DOHH2 (cell line): ENCODE data around the gene PNLIPRP1.

Experiments used
- H3F3A ChIP-seq: fragments of 200-600 bp; sonication (generic), shearing (Covaris generic); 2 replicates; pipeline ENCODE4 v1.6.0; 2016; ENCODE audit warnings: antibody characterized with exemption, mild to moderate bottlenecking; ENCODE audit not compliant: control insufficient read depth, insufficient read depth
- H3K27ac ChIP-seq: fragments of 200-600 bp; sonication (generic); 2 replicates; pipeline ENCODE4 v1.5.1; 2014; ENCODE audit warnings: low read depth, mild to moderate bottlenecking, low read length, moderate library complexity
- H3K27me3 ChIP-seq: fragments of 200-600 bp; sonication (generic); 2 replicates; pipeline ENCODE4 v1.6.1; 2014; ENCODE audit warnings: mild to moderate bottlenecking, low read length, mixed read lengths; ENCODE audit not compliant: control insufficient read depth
- H3K36me3 ChIP-seq: fragments of 200-600 bp; sonication (generic); 2 replicates; pipeline ENCODE4 v1.6.1; 2014; ENCODE audit warnings: mild to moderate bottlenecking, low read length, moderate library complexity, mixed read lengths; ENCODE audit not compliant: control insufficient read depth
- H3K4me1 ChIP-seq: fragments of 200-600 bp; sonication (generic); 2 replicates; pipeline ENCODE4 v1.6.1; 2014; ENCODE audit warnings: mild to moderate bottlenecking, low read length, mixed read lengths; ENCODE audit not compliant: control insufficient read depth
- H3K4me2 ChIP-seq: fragments of 200-600 bp; sonication (generic); 2 replicates; pipeline ENCODE4 v1.6.0; 2014; ENCODE audit warnings: mild to moderate bottlenecking, low read length, moderate library complexity
- H3K4me3 ChIP-seq: fragments of 200-600 bp; sonication (generic); 2 replicates; pipeline ENCODE4 v1.5.1; 2014; ENCODE audit warnings: mild to moderate bottlenecking, low read length, mixed read lengths
- H3K79me2 ChIP-seq: fragments of 200-600 bp; sonication (generic); 2 replicates; pipeline ENCODE4 v1.6.1; 2014; ENCODE audit warnings: mild to moderate bottlenecking, low read length, mixed read lengths; ENCODE audit not compliant: control insufficient read depth
- H3K9me2 ChIP-seq: fragments of 200-600 bp; sonication (generic); replicated peaks from 2 replicates; pipeline ENCODE4 v1.6.1; 2014; ENCODE audit warnings: mild to moderate bottlenecking, low read length, mixed read lengths; ENCODE audit not compliant: control insufficient read depth
- H3K9me3 ChIP-seq: fragments of 200-600 bp; sonication (generic); 2 replicates; pipeline ENCODE4 v1.6.1; 2014; ENCODE audit warnings: antibody characterized with exemption, low read length, mixed read lengths; ENCODE audit not compliant: control insufficient read depth, insufficient read depth
- H4K20me1 ChIP-seq: fragments of 200-600 bp; sonication (generic); 2 replicates; pipeline ENCODE4 v1.6.0; 2014; ENCODE audit warnings: low read depth, mild to moderate bottlenecking, antibody characterized with exemption, low read length, moderate library complexity; ENCODE audit not compliant: control insufficient read depth, insufficient read depth
- EZH2phosphoT487 ChIP-seq: fragments of 200-600 bp; sonication (generic); IDR thresholded peaks from 2 replicates; pipeline ENCODE4 v1.6.1; 2017; ENCODE audit warnings: borderline replicate concordance, mild to moderate bottlenecking, antibody characterized with exemption, low read length, moderate library complexity, mixed read lengths
- TF ChIP-seq, protein P1 (sequence below): fragments of 200-600 bp; sonication (generic); IDR thresholded peaks from one replicate; pipeline ENCODE4 v1.5.1; 2014; ENCODE audit warnings: antibody characterized with exemption, mild to moderate bottlenecking, low read depth, low read length; ENCODE audit not compliant: poor library complexity, severe bottlenecking

The PNLIPRP1 gene

GRCh38 chr10:116620423-116621400 is 30.0 kb downstream of the PNLIPRP1 start, which contains the start of gene PNLIPRP2:
TSS of gene PNLIPRP2 (plus strand) at chr10:116620953.
- Histone ChIP-seq H3K9me3 (no peaks in the 10 kb centered on the region), H3K4me1 (no peaks in the 10 kb centered on the region), H3F3A (no peaks in the 10 kb centered on the region), H3K4me2 (no peak within 1 kb of the TSS), H3K4me3 (no peak within 1 kb of the TSS), H3K9me2 (no peaks in the 10 kb centered on the region), H4K20me1 (no peaks in the 10 kb centered on the region), H3K36me3 (no peaks in the 10 kb centered on the region), H3K27ac (no peak within 1 kb of the TSS), H3K79me2 (no peaks in the 10 kb centered on the region), H3K27me3 (no peaks in the 10 kb centered on the region)
- no peak for TF ChIP-seq EZH2phosphoT487
- TF ChIP-seq, protein P1, sequence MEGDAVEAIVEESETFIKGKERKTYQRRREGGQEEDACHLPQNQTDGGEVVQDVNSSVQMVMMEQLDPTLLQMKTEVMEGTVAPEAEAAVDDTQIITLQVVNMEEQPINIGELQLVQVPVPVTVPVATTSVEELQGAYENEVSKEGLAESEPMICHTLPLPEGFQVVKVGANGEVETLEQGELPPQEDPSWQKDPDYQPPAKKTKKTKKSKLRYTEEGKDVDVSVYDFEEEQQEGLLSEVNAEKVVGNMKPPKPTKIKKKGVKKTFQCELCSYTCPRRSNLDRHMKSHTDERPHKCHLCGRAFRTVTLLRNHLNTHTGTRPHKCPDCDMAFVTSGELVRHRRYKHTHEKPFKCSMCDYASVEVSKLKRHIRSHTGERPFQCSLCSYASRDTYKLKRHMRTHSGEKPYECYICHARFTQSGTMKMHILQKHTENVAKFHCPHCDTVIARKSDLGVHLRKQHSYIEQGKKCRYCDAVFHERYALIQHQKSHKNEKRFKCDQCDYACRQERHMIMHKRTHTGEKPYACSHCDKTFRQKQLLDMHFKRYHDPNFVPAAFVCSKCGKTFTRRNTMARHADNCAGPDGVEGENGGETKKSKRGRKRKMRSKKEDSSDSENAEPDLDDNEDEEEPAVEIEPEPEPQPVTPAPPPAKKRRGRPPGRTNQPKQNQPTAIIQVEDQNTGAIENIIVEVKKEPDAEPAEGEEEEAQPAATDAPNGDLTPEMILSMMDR, result no peak

DNA sequence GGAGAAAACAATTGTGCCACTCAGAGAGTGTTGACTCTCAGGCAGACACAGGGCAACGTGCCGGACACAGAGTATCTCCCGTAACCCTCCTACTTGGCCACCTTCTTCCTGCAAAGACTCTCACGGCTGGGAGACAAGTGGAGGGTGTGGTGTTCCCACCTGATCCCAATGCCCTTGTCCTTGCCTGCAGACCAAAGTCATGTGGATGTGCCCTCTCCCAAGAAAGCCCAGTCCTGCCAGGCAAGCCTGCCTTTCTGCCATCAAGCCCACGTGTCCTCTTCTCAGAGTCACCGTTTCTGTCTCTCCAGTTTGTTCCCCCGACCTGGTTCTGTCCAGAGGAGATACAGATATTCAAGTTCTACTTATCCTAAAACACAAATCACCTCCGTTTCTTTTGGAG is 30.7 kb downstream of the PNLIPRP1 start:
- no peaks in the 10 kb centered on the region for H4K20me1 ChIP-seq
- no peaks in the 10 kb centered on the region for H3K4me1 ChIP-seq
- H3K36me3 ChIP-seq, result no peaks in the 10 kb centered on the region
- no peak overlapping the region for H3K27ac ChIP-seq
- H3K4me2 ChIP-seq, result no peak overlapping the region
- H3F3A ChIP-seq, result no peaks in the 10 kb centered on the region
- TF ChIP-seq EZH2phosphoT487, result no peak
- TF ChIP-seq, protein P1, result no peak
- H3K27me3 ChIP-seq, result no peaks in the 10 kb centered on the region
- H3K9me3 ChIP-seq, result no peaks in the 10 kb centered on the region
- no peak overlapping the region for H3K4me3 ChIP-seq
- H3K79me2 ChIP-seq, result no peaks in the 10 kb centered on the region
- no peaks in the 10 kb centered on the region for H3K9me2 ChIP-seq

GRCh38 chr10:116621934-116622655 is 31.3 kb downstream of the PNLIPRP1 start:
- H3K9me2 ChIP-seq, result no peaks in the 10 kb centered on the region
- no peaks in the 10 kb centered on the region for H3K36me3 ChIP-seq
- H3K27me3 ChIP-seq, result no peaks in the 10 kb centered on the region
- no peak overlapping the region for H3K4me3 ChIP-seq
- H3K9me3 ChIP-seq, result no peaks in the 10 kb centered on the region
- no peaks in the 10 kb centered on the region for H4K20me1 ChIP-seq
- TF ChIP-seq, protein P1, result no peak
- TF ChIP-seq EZH2phosphoT487, result no peak
- H3K79me2 ChIP-seq, result no peaks in the 10 kb centered on the region
- no peak overlapping the region for H3K4me2 ChIP-seq
- H3F3A ChIP-seq, result no peaks in the 10 kb centered on the region
- no peaks in the 10 kb centered on the region for H3K4me1 ChIP-seq
- H3K27ac ChIP-seq, result no peak overlapping the region
